Esophagus muscularis mucosa (tissue), 4 donors: ENCODE results near the gene SLC44A4. TPM values are rescaled to one million over a fixed set of nuclear protein-coding genes. Genes with fewer than 3 reads are reported as not detected.

Source experiments
- DNase-seq: peaks from one replicate; pipeline ENCODE4 v3.0.0-alpha.2; 2017; ENCODE audit errors: extremely low spot score
- H3K27ac ChIP-seq, 4 donors: fragments of 200-600 bp; sonication (generic); replicated peaks in 1 of 4; 1 replicate in 3 of 4; 2 replicates in 1 of 4; pipeline ENCODE4 v1.5.1; 2016 to 2019; ENCODE audit warnings: mild to moderate bottlenecking in 1 of 4
- H3K27me3 ChIP-seq, 4 donors: fragments of 200-600 bp; sonication (generic); one replicate each; pipeline versions ENCODE4 v1.5.1 to v1.6.0; 2016 to 2019
- H3K36me3 ChIP-seq, 4 donors: fragments of 200-600 bp; sonication (generic); one replicate each; pipeline ENCODE4 v1.5.1; 2016 to 2019
- H3K4me1 ChIP-seq, 4 donors: fragments of 200-600 bp; sonication (generic); one replicate each; pipeline ENCODE4 v1.5.1; 2016 to 2019
- H3K4me3 ChIP-seq, 4 donors: fragments of 200-600 bp; sonication (generic); 1 replicate in 2 of 4; 2 replicates in 2 of 4; pipeline ENCODE4 v1.5.1; 2016 to 2019; ENCODE audit warnings: mild to moderate bottlenecking in 4 of 4, moderate library complexity in 1 of 4
- H3K9me3 ChIP-seq, 4 donors: fragments of 200-600 bp; sonication (generic); 1 replicate in 3 of 4; 2 replicates in 1 of 4; pipeline ENCODE4 v1.5.1; 2016 to 2019
- CTCF ChIP-seq, 3 experiments: fragments of 200-600 bp in 2 of 3; fragments of 450-650 bp in 1 of 3; sonication (generic) in 2 of 3; IDR thresholded peaks; one replicate each; pipeline ENCODE4 v1.5.1; 2017 to 2019; ENCODE audit warnings: antibody characterized with exemption in 3 of 3, mild to moderate bottlenecking in 2 of 3, moderate library complexity in 1 of 3
- EP300 ChIP-seq: sonication (generic); formaldehyde crosslinking; IDR thresholded peaks from one replicate; pipeline ENCODE4 v1.6.1; 2017; ENCODE audit warnings: antibody characterized with exemption
- POLR2A ChIP-seq: fragments of 450-650 bp; IDR thresholded peaks from one replicate; pipeline ENCODE4 v1.6.1; 2017; ENCODE audit warnings: antibody characterized with exemption, moderate library complexity, mild to moderate bottlenecking, low read depth
- POLR2AphosphoS5 ChIP-seq, 2 donors: sonication (generic); formaldehyde crosslinking; IDR thresholded peaks; one replicate each; pipeline ENCODE4 v1.6.1; 2017; ENCODE audit warnings: antibody characterized with exemption in 2 of 2
- WGBS: methylation state at CpG from one replicate; pipeline ENCODE4 v1.1.5; 2018; 5-methylcytosine and 5-hydroxymethylcytosine counted together
- intact Hi-C: fragments of 100-400 bp; cut with DNase I; formaldehyde crosslinking; loops from one replicate; pipeline ENCODE4 v1.15.1; 2023
- total RNA-seq, 4 donors: library from RNA; depleted of rRNA; stranded (reverse); fragments of >200 nt; gene quantifications; one replicate each; pipeline versions ENCODE4 v1.1.0 to v1.2.1, GENCODE V29; 2016

SLC44A4 gene
- total RNA-seq, result under 1 TPM in 2 of 4 donors, not detected in 2; 0.19 to 0.80 TPM

- no peak for DNase-seq
- no peak for TF ChIP-seq POLR2A
- TF ChIP-seq POLR2AphosphoS5 (IDR thresholded peaks at IDR 0.05), result no peak
- TF ChIP-seq CTCF (IDR thresholded peaks at IDR 0.05), result no peak
- TF ChIP-seq EP300, result no peak
- H3K27ac ChIP-seq, result peak within 1 kb of the TSS in 1 of 4 donors; percentile 6
- H3K27me3 ChIP-seq, result no peaks in the 10 kb centered on the region
- H3K36me3 ChIP-seq, result peaks cover 38 to 45% (median 43%) of the 10 kb centered on the region in 4 donors
- no peak within 1 kb of the TSS for H3K4me3 ChIP-seq
- intact Hi-C loops, result no loop called here
- 54% methylated on average over 15 of the region's 18 CpGs for WGBS
- no peaks in the 10 kb centered on the region for H3K4me1 ChIP-seq
- no peaks in the 10 kb centered on the region for H3K9me3 ChIP-seq
Measured at GRCh38 chr6:31878726-31879125, at the start of gene SLC44A4. SLC44A4 (minus strand) TSS chr6:31878997; CDS start chr6:31878980, 17 bp downstream.

GRCh38 chr6:31928672-31928939 is 49.8 kb upstream of the SLC44A4 start:
- WGBS, result 35% methylated on average over 2 of the region's 9 CpGs
- Histone ChIP-seq H3K9me3 (no peaks in the 10 kb centered on the region), H3K4me1 (no peaks in the 10 kb centered on the region), H3K36me3 (no peaks in the 10 kb centered on the region), H3K4me3 (no peak overlapping the region), H3K27me3 (peaks cover 0 to 5% (median 2%) of the 10 kb centered on the region in 4 donors), H3K27ac (no peak overlapping the region)
- intact Hi-C loops, result loop anchor here (10.0 kb wide), 1 partner anchor 346 kb away; no protein-coding TSS in a partner anchor
- no peak for DNase-seq
- TF ChIP-seq POLR2A (no peak), POLR2AphosphoS5 (IDR thresholded peaks at IDR 0.05) (no peak), CTCF (IDR thresholded peaks at IDR 0.05) (no peak), EP300 (no peak)

GRCh38 chr6:31927863-31928671 is 49.3 kb upstream of the SLC44A4 start:
- H3K27ac ChIP-seq, result peak overlapping the region in 1 of 4 donors; percentile 34
- 75% methylated on average over 8 of the region's 11 CpGs for WGBS
- no peak for DNase-seq
- no peaks in the 10 kb centered on the region for H3K9me3 ChIP-seq
- TF ChIP-seq POLR2AphosphoS5 (IDR thresholded peaks at IDR 0.05), result no peak
- TF ChIP-seq POLR2A, result no peak
- no peak for TF ChIP-seq EP300
- peak overlapping the region; percentile 4 to 41 (median 22) for H3K4me3 ChIP-seq
- H3K4me1 ChIP-seq, result no peaks in the 10 kb centered on the region
- intact Hi-C loops, result loop anchor here (10.0 kb wide), 1 partner anchor 347 kb away; no protein-coding TSS in a partner anchor
- H3K36me3 ChIP-seq, result no peaks in the 10 kb centered on the region
- H3K27me3 ChIP-seq, result peaks cover 0 to 5% (median 2%) of the 10 kb centered on the region in 4 donors

GRCh38 chr6:31927242-31927862 is 48.6 kb upstream of the SLC44A4 start, which contains the start of gene C2:
C2 (plus strand) TSS chr6:31927717; CDS start chr6:31927753, 36 bp downstream.
- Histone ChIP-seq H3K9me3 (no peaks in the 10 kb centered on the region), H3K27ac (peak within 1 kb of the TSS in 1 of 4 donors; percentile 34), H3K4me3 (peak within 1 kb of the TSS; percentile 4 to 41 (median 22)), H3K36me3 (no peaks in the 10 kb centered on the region), H3K4me1 (no peaks in the 10 kb centered on the region), H3K27me3 (peaks cover 0 to 5% (median 2%) of the 10 kb centered on the region in 4 donors)
- DNase-seq, result no peak
- TF ChIP-seq EP300 (no peak), POLR2A (no peak), POLR2AphosphoS5 (IDR thresholded peaks at IDR 0.05) (no peak)
- intact Hi-C loops, result loop anchor here (10.0 kb wide), 1 partner anchor 347 kb away; no protein-coding TSS in a partner anchor
- 54% methylated on average over 11 of the region's 11 CpGs for WGBS

GRCh38 chr6:31922942-31923341 is 44.1 kb upstream of the SLC44A4 start:
- H3K4me1 ChIP-seq, result no peaks in the 10 kb centered on the region
- no peaks in the 10 kb centered on the region for H3K9me3 ChIP-seq
- no peak for DNase-seq
- no peaks in the 10 kb centered on the region for H3K27me3 ChIP-seq
- H3K27ac ChIP-seq, result no peak overlapping the region
- no peaks in the 10 kb centered on the region for H3K36me3 ChIP-seq
- no peak overlapping the region for H3K4me3 ChIP-seq
- intact Hi-C loops, result loop anchor here (10.0 kb wide), 1 partner anchor 352 kb away; no protein-coding TSS in a partner anchor
- no peak for TF ChIP-seq EP300
- TF ChIP-seq POLR2AphosphoS5 (IDR thresholded peaks at IDR 0.05), result no peak
- no peak for TF ChIP-seq CTCF (IDR thresholded peaks at IDR 0.05)
- TF ChIP-seq POLR2A, result no peak
- 10% methylated on average over 5 of the region's 5 CpGs for WGBS
